ENCODE data around the gene RERG.

The RERG gene

DNA sequence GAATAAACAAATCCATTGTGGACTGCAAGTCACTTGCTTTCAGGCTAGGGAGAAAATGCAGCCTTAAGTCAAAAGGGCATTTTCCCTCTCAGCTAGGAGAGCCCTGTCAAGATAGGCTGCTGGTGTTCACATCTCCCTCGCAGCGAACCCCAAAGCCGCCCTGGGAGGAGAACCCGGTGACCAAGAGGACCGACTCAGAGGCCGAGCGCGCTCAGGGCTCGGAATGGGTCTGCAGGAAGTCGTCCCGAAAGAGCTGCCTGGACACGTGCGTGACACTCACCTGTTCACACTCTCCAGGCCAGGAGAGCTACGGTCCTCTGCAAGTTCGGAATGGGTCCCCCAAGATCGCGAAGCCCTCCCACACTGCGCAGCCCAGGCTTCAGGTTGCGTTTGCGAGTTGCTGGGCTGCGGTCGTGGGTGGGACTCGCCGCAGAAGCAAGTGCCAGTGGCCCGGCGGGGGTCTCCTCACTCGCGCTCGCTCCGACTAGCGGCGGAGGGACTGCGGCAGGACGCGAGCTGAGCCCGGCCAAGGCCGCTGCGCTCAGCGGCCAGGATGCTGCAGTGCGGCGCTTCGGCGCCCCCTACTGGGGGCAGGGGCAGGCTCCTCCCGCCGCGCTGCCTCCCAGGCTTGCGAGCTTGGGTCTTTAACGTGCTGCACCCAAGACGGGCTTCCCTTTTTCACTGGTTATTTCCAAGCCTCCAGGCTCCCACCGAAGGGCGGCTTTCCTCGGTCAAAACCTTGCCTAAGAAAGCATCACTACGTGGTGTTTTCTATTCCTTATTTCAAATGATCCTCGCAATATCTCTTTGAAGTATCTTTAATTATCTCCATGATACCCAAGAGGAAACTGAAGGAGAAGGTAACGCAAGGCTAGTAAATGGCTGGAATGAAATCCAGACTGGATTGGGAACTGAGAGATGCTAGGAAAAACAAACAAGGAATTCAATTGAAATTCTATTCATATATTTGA lies at the start of gene RERG:
Gene RERG (minus strand): TSS at position 503 of the 971 bp plus-strand sequence. CDS start 3,928 bp downstream, outside the sequence.
- TF ChIP-seq ZNF274 (IDR thresholded peaks at IDR 0.05; ENCODE audit: low read depth, low read length), result no peak
- H3K4me3 ChIP-seq (ENCODE audit: low read length), result peak within 1 kb of the TSS; percentile 32; the same call in 1 of the 2 replicates

DNA sequence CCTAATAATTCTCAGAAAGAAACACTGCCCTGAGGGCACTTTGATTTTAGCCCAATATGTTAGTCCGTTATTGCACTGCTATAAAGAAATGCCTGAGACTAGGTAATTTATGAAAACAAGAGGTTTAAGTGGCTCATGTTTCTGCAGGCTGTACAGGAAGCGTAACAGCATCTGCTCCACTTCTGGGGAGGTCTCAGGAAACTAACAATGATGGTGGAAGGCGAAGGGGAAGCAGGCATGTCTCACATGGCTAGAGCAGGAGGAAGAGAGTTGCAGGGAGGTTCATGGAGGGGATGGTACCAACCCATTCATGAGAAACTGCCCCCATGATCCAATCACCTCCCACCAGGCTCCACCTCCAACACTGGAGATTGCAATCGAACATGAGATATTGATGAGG lies 49.4 kb upstream of the RERG start:
- no peak overlapping the region for H3K4me3 ChIP-seq (ENCODE audit: low read length)
- no peak for TF ChIP-seq ZNF274 (IDR thresholded peaks at IDR 0.05; ENCODE audit: low read depth, low read length)

- no peak overlapping the region for H3K4me3 ChIP-seq (ENCODE audit: low read length)
- TF ChIP-seq ZNF274 (IDR thresholded peaks at IDR 0.05; ENCODE audit: low read depth, low read length), result no peak
Observed at GRCh38 chr12:15268927-15269552, 47.8 kb upstream of the RERG start.

GRCh38 chr12:15268309-15268708 lies 47.1 kb upstream of the RERG start:
- H3K4me3 ChIP-seq (ENCODE audit: low read length), result no peak overlapping the region
- TF ChIP-seq ZNF274 (IDR thresholded peaks at IDR 0.05; ENCODE audit: low read depth, low read length), result no peak

DNA sequence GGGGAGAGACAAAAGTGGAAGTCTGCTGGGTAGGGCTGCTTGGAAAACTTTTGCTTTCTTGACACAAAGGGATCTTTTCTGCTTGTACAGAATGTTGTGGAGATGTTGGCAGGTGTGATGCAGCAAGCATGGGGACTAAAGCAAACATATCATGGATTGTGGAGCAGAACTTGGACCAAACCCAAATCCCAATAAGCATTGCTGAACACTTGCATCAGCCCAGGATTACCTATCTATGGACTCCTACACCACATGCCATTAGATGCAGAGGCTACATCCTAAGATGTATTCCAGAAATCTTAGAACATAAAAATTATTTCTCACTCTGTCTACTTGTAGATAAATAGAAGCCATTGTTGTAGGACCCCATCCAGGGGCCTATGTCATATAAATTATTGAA lies 44.7 kb upstream of the RERG start:
- TF ChIP-seq ZNF274 (IDR thresholded peaks at IDR 0.05; ENCODE audit: low read depth, low read length), result no peak
- no peak overlapping the region for H3K4me3 ChIP-seq (ENCODE audit: low read length)

GRCh38 chr12:15256761-15257160 lies 35.5 kb upstream of the RERG start:
- TF ChIP-seq ZNF274 (IDR thresholded peaks at IDR 0.05; ENCODE audit: low read depth, low read length), result no peak
- no peak overlapping the region for H3K4me3 ChIP-seq (ENCODE audit: low read length)

GRCh38 chr12:15253990-15254389 lies 32.8 kb upstream of the RERG start:
- H3K4me3 ChIP-seq (ENCODE audit: low read length), result no peak overlapping the region
- no peak for TF ChIP-seq ZNF274 (IDR thresholded peaks at IDR 0.05; ENCODE audit: low read depth, low read length)

GRCh38 chr12:15244926-15245325 lies 23.7 kb upstream of the RERG start:
- TF ChIP-seq ZNF274 (IDR thresholded peaks at IDR 0.05; ENCODE audit: low read depth, low read length), result no peak
- no peak overlapping the region for H3K4me3 ChIP-seq (ENCODE audit: low read length)

DNA sequence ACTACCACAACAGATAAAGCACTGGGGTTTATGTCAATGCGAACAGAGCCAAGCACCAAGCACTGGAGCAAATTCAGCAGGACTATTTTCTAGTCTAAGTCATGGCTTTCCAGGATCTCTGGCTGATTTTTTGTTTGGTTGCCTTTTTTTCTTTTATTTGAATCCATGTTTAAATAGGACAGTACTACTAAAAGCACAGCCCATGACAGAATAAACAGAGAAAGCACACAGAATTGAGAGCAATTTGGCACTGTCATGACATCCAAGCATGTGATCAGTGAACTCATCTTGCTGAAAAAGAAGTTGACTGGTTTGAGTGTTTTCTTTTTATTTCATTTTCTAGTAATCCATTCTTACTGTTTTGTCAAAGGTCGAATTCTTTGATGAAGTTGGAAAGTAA lies 23.1 kb upstream of the RERG start:
- H3K4me3 ChIP-seq (ENCODE audit: low read length), result no peak overlapping the region
- no peak for TF ChIP-seq ZNF274 (IDR thresholded peaks at IDR 0.05; ENCODE audit: low read depth, low read length)

DNA sequence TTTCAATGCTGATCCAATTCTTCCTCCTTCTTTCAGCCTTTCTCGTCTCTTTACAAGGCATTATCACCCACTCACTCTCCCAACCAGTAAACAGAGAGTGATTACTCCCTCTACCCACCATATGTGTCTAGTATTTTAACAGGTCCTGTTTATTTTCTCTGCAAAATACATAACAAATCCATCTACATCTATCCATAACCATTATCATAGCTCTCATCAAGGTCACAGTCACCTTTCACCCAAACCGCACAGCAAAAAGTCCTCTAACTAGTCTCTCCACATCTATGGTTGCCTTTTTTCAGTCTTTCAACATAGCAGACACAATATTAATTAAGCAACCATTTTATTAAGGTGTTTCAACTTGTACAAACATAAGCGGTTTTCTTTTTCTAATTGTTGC lies 21.9 kb upstream of the RERG start:
- no peak overlapping the region for H3K4me3 ChIP-seq (ENCODE audit: low read length)
- no peak for TF ChIP-seq ZNF274 (IDR thresholded peaks at IDR 0.05; ENCODE audit: low read depth, low read length)

GRCh38 chr12:15240898-15241297 lies 19.7 kb upstream of the RERG start:
- no peak for TF ChIP-seq ZNF274 (IDR thresholded peaks at IDR 0.05; ENCODE audit: low read depth, low read length)
- no peak overlapping the region for H3K4me3 ChIP-seq (ENCODE audit: low read length)

DNA sequence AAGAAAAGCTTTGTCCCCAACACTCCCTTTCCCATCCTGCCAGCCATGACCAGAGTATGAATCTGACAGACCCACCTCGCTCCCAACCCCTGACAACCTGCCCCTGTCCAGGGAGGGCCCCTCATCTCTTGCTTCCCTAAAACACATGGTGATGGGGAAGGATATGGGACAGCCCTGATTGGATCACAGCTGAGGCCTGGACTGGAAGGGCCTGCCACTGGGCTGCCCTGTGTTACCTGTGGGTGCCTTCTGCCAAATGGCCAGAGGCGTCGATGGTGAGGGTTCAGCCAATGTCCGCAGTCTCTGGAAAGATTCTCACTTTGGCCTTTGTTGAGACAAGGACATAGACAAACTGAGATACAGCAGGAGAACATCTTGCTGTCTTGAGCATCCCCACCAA lies 13.3 kb upstream of the RERG start:
- H3K4me3 ChIP-seq (ENCODE audit: low read length), result no peak overlapping the region
- TF ChIP-seq ZNF274 (IDR thresholded peaks at IDR 0.05; ENCODE audit: low read depth, low read length), result no peak

- H3K4me3 ChIP-seq (ENCODE audit: low read length), result no peak overlapping the region
- no peak for TF ChIP-seq ZNF274 (IDR thresholded peaks at IDR 0.05; ENCODE audit: low read depth, low read length)
Observed at GRCh38 chr12:15234011-15234410, 12.8 kb upstream of the RERG start.

GRCh38 chr12:15232959-15233358 lies 11.7 kb upstream of the RERG start:
- TF ChIP-seq ZNF274 (IDR thresholded peaks at IDR 0.05; ENCODE audit: low read depth, low read length), result no peak
- no peak overlapping the region for H3K4me3 ChIP-seq (ENCODE audit: low read length)

GRCh38 chr12:15231493-15231892 lies 10.3 kb upstream of the RERG start:
- no peak for TF ChIP-seq ZNF274 (IDR thresholded peaks at IDR 0.05; ENCODE audit: low read depth, low read length)

More at GRCh38 chr12:15231493-15231892, 10.3 kb upstream of the RERG start:
- H3K4me3 ChIP-seq (ENCODE audit: low read length), result no peak overlapping the region
